ENCODE data around the gene MCF2L2. TPM values are rescaled to one million over a fixed set of nuclear protein-coding genes. Genes with fewer than 3 reads are reported as not detected.

MCF2L2 gene
- total and polyA plus RNA-seq, 2 experiments from 2014 or later, result 4.4 to 12.9 TPM

DNA sequence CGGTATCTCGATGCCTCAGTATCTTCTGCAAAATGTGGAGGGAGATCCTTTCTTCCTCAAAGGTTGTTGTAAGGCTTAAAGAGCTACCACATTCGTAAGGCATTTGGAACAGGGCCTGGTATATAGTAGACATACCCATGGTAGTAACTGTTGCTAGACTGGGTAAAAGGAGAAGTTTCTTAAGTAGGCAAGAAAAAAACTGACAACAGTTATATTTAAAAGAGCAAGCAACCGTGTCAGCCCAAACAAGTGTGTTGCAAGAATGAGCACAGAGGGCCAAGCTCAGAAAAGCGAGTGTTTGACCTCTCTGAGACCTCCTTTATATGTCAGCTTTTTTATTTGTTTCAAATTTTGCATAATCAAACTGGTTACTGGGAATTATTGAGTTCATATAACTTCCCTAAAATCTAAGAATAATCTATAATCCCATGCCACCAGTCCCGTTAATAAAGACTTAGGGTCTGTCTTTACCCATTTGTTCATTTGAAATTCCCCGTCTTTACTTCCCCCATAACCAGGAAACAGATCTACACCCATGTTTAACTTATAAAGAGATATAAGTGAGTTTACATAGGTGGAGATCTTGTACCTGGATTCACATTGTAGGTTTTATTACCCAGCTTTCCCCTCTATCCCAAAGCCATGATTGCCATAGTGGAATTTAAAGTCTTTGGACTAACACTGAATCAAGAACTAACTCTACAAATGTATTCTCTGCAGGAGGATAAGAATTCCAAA, 168.1 kb downstream of the MCF2L2 start:
- Histone ChIP-seq H3K27me3 (peaks cover 10% of the 10 kb centered on the region), H3K9me3 (ENCODE audit: low read depth) (no peaks in the 10 kb centered on the region), H3K36me3 (no peaks in the 10 kb centered on the region), H3K27ac (no peak overlapping the region), H3K4me3 (no peak overlapping the region), H3K4me1 (ENCODE audit: low read depth) (no peaks in the 10 kb centered on the region)
- peak in 1 of 2 donors; percentile 60 for DNase-seq (ENCODE audit: low read depth in 1 of 2, low spot score in 1 of 2)
- TF ChIP-seq, protein P1, sequence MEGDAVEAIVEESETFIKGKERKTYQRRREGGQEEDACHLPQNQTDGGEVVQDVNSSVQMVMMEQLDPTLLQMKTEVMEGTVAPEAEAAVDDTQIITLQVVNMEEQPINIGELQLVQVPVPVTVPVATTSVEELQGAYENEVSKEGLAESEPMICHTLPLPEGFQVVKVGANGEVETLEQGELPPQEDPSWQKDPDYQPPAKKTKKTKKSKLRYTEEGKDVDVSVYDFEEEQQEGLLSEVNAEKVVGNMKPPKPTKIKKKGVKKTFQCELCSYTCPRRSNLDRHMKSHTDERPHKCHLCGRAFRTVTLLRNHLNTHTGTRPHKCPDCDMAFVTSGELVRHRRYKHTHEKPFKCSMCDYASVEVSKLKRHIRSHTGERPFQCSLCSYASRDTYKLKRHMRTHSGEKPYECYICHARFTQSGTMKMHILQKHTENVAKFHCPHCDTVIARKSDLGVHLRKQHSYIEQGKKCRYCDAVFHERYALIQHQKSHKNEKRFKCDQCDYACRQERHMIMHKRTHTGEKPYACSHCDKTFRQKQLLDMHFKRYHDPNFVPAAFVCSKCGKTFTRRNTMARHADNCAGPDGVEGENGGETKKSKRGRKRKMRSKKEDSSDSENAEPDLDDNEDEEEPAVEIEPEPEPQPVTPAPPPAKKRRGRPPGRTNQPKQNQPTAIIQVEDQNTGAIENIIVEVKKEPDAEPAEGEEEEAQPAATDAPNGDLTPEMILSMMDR (IDR thresholded peaks at IDR 0.05; ENCODE audit: low read depth, low read length), result no peak

DNA sequence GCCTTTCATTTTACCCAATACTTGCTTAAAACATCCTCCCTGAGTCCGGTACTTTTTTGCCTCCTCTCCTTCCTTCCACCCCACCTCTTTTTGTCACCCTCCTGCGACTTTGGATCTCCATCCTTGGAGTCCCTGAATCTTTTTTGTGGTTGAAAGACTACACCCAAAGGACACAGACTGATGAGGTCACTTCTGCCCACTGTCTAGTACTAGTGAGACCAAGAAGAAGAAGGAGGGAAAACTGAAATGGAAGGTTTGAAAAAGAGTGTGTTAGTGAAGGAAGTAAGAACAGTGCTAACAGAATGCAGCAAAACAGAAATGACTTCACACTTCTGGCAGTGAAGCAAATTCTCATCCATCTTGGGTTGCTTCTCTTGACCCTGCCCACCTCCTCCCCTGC, 168.8 kb downstream of the MCF2L2 start:
- no peak overlapping the region for H3K4me3 ChIP-seq
- H3K9me3 ChIP-seq (ENCODE audit: low read depth), result no peaks in the 10 kb centered on the region
- no peaks in the 10 kb centered on the region for H3K4me1 ChIP-seq (ENCODE audit: low read depth)
- no peak for DNase-seq (ENCODE audit: low read depth in 1 of 2, low spot score in 1 of 2)
- TF ChIP-seq, protein P1 (IDR thresholded peaks at IDR 0.05; ENCODE audit: low read depth, low read length), result no peak
- H3K36me3 ChIP-seq, result no peaks in the 10 kb centered on the region
- H3K27ac ChIP-seq, result no peak overlapping the region
- H3K27me3 ChIP-seq, result peaks cover 17% of the 10 kb centered on the region

DNA sequence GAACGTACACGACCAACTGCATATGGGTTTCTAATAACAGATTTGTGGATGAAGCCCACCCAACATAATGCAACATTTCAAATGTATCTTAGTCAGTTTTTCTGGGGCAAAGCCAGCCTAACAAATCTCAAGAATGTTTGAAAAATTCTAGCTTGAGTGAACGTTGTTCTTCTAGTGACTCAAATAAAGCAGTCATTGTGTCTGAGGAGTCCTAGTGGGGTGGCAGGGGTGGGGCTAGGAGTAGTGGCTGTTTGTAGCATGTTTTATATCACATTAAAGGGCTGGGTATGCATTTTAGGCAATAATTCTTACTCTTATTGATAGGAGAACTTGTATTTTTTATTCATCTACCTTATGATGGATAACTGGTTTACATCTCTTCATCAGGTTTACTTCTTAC, 169.3 kb downstream of the MCF2L2 start:
- no peak for DNase-seq (ENCODE audit: low read depth in 1 of 2, low spot score in 1 of 2)
- Histone ChIP-seq H3K9me3 (ENCODE audit: low read depth) (no peaks in the 10 kb centered on the region), H3K27me3 (peaks cover 23% of the 10 kb centered on the region), H3K27ac (no peak overlapping the region), H3K36me3 (no peaks in the 10 kb centered on the region), H3K4me1 (ENCODE audit: low read depth) (no peaks in the 10 kb centered on the region), H3K4me3 (no peak overlapping the region)
- TF ChIP-seq, protein P1 (IDR thresholded peaks at IDR 0.05; ENCODE audit: low read depth, low read length), result no peak

DNA sequence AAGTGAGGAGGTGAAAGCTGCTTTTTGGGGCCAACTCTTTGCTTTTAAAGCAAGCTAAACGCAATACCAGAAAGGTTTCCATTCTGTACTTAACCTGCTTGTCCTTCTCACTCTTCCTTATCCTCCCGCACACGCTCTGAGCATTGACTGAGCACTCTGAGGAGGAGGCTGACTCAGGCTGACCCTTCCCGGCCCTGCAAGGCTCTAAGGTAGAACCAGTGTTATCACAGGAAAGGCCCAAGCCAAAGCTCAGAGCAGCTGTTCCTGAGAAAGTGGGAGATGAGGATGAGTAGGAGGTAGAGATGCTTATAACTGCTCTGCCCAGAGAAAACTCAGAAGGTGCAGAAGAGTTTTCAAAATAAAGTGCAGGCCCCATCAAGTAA, 173.1 kb downstream of the MCF2L2 start:
- no peak for DNase-seq (ENCODE audit: low read depth in 1 of 2, low spot score in 1 of 2)
- Histone ChIP-seq H3K4me3 (no peak overlapping the region), H3K36me3 (no peaks in the 10 kb centered on the region), H3K4me1 (ENCODE audit: low read depth) (no peaks in the 10 kb centered on the region), H3K9me3 (ENCODE audit: low read depth) (no peaks in the 10 kb centered on the region), H3K27ac (no peak overlapping the region), H3K27me3 (peaks cover 46% of the 10 kb centered on the region)
- TF ChIP-seq, protein P1 (IDR thresholded peaks at IDR 0.05; ENCODE audit: low read depth, low read length), result no peak

DNA sequence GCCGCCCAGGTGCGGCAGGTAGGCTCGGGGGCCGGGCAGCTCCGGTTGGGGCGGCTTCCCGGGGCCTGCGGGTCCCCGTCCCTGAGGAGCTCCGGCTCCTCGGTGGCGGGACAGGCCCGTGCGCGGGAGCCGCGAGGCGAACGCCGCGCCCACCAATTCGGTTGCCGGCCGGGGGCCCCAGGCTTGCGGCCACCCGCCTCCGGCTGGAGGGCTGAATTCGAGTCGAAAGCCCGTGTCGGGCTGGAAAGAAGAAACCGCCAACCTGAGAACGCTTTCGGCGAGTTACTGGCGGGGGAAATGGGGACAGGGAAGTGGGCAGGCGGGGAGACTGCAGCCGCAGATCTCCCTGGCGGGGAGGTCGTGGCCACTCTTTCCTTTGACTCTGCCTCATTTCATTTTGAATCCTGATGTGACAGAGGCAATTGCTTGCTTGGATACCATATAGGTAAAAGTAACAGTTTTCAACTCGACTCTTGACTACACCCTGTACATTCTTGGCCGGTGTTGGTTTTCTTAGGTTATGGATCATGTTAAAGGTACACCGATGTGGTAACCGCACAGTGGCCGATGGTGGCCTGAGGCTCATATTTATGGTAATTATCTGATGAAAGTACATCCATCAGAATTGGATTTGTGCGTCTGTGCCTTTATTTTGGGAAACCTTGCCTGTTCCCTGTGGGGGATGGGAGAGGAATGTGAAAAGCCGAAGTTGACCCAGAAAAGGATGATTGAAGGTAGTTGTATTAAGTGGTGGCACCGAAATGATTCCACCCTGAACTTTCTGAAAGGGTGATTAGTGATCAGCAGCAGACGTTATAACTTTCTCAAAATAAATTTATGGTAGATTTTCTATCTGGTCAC, 173.7 kb downstream of the MCF2L2 start:
- Histone ChIP-seq H3K4me1 (ENCODE audit: low read depth) (no peaks in the 10 kb centered on the region), H3K36me3 (no peaks in the 10 kb centered on the region), H3K27ac (no peak overlapping the region), H3K9me3 (ENCODE audit: low read depth) (no peaks in the 10 kb centered on the region), H3K27me3 (peaks cover 46% of the 10 kb centered on the region), H3K4me3 (peak overlapping the region; percentile 56)
- DNase-seq (ENCODE audit: low read depth in 1 of 2, low spot score in 1 of 2), result no peak
- TF ChIP-seq, protein P1 (IDR thresholded peaks at IDR 0.05; ENCODE audit: low read depth, low read length), result no peak
